ENCODE measurements around the gene DOC2A. TPM values are rescaled to one million over a fixed set of nuclear protein-coding genes. Genes with fewer than 3 reads are reported as not detected.

Gene DOC2A
- total RNA-seq, 3 donors from 2014 or later, result 0.48 to 4.5 (median 2.3) TPM

DNA sequence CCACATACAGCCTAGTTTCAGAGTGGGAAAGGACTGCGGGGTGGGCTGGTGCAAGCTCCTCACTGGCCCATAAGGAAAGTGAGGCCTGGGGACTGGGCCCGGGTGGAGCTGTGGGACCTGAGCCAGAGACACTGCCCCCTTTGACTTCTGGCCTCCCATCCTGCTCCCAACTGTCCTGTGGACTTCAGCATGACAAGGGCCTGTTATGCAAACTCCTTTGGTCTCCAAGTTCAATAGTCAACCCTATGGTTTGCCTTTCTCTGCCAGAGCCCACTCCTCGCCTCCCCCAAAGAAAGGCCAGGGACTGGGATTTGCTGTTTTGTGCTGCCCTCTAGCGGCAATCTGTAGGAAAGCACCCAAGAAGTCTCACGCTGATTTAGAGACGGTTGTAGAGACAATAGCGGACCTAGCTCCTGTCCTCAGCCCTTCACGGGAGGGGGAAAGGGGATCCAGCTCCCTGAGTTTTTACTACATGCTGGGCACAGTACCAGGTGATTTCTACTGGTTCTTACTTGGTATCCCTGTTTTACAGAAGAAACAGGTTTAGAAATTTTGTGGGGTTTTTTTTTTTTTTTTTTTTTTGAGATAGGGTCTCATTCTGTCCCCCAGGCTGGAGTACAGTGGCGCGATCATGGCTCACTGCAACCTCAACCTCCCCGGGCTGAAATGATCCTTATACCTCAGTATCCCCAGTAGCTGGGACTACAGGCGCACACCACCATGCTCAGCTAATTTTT is 21.4 kb upstream of the DOC2A start:
- no peak for DNase-seq (ENCODE audit: low spot score in 2 of 2)
- no peak overlapping the region for H3K27ac ChIP-seq
- H3K9me3 ChIP-seq, result no peaks in the 10 kb centered on the region
- TF ChIP-seq CTCF (IDR thresholded peaks at IDR 0.05) (peak in 2 of 3 donors; percentile 28 to 37), POLR2AphosphoS5 (IDR thresholded peaks at IDR 0.05) (no peak)
- intact Hi-C loops (cut with DNase I; ENCODE audit: low total_unique reads), result no loop called here
- no peaks in the 10 kb centered on the region for H3K36me3 ChIP-seq
- no peaks in the 10 kb centered on the region for H3K4me1 ChIP-seq
- no peak overlapping the region for H3K4me3 ChIP-seq
- peaks cover 14 to 50% of the 10 kb centered on the region in 2 donors for H3K27me3 ChIP-seq

DNA sequence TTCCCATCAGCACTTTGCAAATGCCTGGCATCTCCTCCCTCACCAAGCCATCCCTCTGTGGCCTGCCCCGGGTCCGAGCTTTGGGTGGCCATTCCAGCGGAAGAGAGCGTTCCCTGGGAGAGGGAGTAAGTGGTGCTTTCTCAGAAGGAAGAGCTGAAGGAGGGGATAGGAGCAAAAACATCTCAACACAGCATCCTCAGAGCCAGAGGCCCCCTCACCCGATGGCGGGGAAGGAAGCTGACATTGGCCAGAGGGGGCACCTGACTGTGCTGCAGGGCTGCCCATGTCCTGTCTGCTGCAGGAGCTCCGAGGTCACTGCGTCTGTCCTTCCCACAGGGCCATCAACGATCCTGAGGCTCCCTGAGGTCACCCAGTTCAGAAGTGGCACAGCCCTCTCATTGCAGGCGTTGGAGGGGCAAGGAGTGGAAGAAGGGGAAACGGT is 20.7 kb upstream of the DOC2A start:
- Histone ChIP-seq H3K9me3 (no peaks in the 10 kb centered on the region), H3K27ac (no peak overlapping the region), H3K4me3 (no peak overlapping the region), H3K27me3 (peaks cover 14 to 57% of the 10 kb centered on the region in 2 donors), H3K36me3 (no peaks in the 10 kb centered on the region), H3K4me1 (no peaks in the 10 kb centered on the region)
- no peak for TF ChIP-seq POLR2A (IDR thresholded peaks at IDR 0.05)
- no peak for TF ChIP-seq POLR2AphosphoS5 (IDR thresholded peaks at IDR 0.05)
- TF ChIP-seq CTCF (IDR thresholded peaks at IDR 0.05), result no peak
- intact Hi-C loops (cut with DNase I; ENCODE audit: low total_unique reads), result no loop called here
- DNase-seq (ENCODE audit: low spot score in 2 of 2), result no peak

DNA sequence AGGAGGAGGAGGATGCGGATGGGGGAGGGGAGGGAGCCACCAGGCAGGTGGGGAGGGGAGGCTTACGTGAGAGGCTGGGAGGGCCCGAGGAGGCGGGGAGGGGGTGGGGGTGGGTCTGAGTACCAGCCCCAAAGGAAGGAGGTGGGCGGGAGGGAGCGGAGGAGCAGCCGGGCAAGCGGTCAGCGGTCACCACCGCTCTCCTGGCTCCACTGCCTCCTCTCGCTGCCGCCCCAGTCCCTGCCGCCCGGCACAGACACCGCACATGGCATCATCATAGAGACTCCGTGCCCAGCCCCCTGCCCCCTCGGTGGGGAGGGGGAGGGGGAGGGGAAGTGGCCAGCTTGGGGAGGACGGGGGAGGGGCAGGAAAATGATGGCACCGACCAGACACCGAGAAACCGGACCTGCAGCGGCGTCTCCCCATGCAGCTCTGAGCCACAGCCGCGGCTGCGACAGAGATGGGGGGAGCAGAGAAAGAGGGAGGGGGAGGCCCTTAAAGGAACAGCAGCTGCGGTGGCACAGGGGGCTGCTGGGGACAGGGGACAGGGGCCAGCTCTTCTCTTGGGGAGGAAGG is 20.1 kb upstream of the DOC2A start, which contains the start of gene TLCD3B:
TSS of gene TLCD3B (minus strand) at position 431 of the 573 bp plus-strand sequence. CDS start 744 bp downstream, outside the sequence.
- no peak for TF ChIP-seq POLR2AphosphoS5 (IDR thresholded peaks at IDR 0.05)
- TF ChIP-seq POLR2A (IDR thresholded peaks at IDR 0.05), result no peak
- DNase-seq (ENCODE audit: low spot score in 2 of 2), result no peak
- peaks cover 14 to 63% of the 10 kb centered on the region in 2 donors for H3K27me3 ChIP-seq
- H3K4me3 ChIP-seq, result peak within 1 kb of the TSS in 2 of 3 donors; percentile 26 to 52
- H3K4me1 ChIP-seq, result no peaks in the 10 kb centered on the region
- H3K9me3 ChIP-seq, result no peaks in the 10 kb centered on the region
- intact Hi-C loops (cut with DNase I; ENCODE audit: low total_unique reads), result no loop called here
- no peak within 1 kb of the TSS for H3K27ac ChIP-seq
- H3K36me3 ChIP-seq, result no peaks in the 10 kb centered on the region

- H3K27me3 ChIP-seq, result peaks cover 14 to 68% of the 10 kb centered on the region in 2 donors
- DNase-seq (ENCODE audit: low spot score in 2 of 2), result no peak
- H3K36me3 ChIP-seq, result no peaks in the 10 kb centered on the region
- H3K4me3 ChIP-seq, result no peak overlapping the region
- no peaks in the 10 kb centered on the region for H3K4me1 ChIP-seq
- intact Hi-C loops (cut with DNase I; ENCODE audit: low total_unique reads), result no loop called here
- H3K9me3 ChIP-seq, result no peaks in the 10 kb centered on the region
- H3K27ac ChIP-seq, result no peak overlapping the region
- no peak for TF ChIP-seq POLR2AphosphoS5 (IDR thresholded peaks at IDR 0.05)
- TF ChIP-seq POLR2A (IDR thresholded peaks at IDR 0.05), result no peak
- TF ChIP-seq CTCF (IDR thresholded peaks at IDR 0.05), result no peak
Observed at GRCh38 chr16:30030011-30030685, 19.3 kb upstream of the DOC2A start.

DNA sequence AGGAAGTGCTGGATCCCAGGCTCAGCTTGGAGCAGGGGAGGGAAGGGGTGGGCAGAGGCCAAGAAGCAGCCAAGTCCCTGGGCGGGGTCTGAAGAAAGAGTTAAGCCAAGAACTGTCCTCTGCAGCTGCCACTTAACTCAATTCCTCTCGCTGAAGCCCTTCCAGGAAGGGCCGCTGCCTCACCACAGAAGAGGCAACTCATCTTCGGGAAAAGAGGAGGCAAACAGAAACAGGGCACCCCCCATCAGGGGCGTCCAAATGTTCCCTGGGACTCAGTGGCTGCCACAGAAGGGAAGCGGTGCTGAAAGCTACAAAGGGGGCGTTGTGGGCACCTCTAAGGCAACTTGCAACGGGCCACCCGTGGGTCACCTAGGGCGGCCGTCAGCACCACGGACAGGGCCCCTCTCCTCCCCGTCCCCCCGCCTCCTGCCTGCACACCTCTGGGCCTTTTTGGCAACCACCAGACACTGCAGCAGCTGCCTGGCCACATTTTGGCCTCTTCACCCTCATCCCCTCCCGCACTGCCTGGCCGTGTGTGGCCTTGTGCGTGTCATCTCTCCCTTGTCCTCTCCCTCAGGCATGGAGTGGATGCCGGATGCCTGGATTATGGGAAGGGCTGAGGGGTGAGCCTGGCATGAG is 17.7 kb upstream of the DOC2A start:
- intact Hi-C loops (cut with DNase I; ENCODE audit: low total_unique reads), result no loop called here
- Histone ChIP-seq H3K27me3 (peaks cover 14 to 73% of the 10 kb centered on the region in 2 donors), H3K9me3 (no peaks in the 10 kb centered on the region), H3K4me1 (no peaks in the 10 kb centered on the region), H3K27ac (no peak overlapping the region), H3K4me3 (no peak overlapping the region), H3K36me3 (no peaks in the 10 kb centered on the region)
- TF ChIP-seq CTCF (IDR thresholded peaks at IDR 0.05), result no peak
- no peak for TF ChIP-seq POLR2AphosphoS5 (IDR thresholded peaks at IDR 0.05)
- TF ChIP-seq POLR2A (IDR thresholded peaks at IDR 0.05), result no peak
- no peak for DNase-seq (ENCODE audit: low spot score in 2 of 2)
